ENCODE results near the gene DZIP1. TPM values are rescaled to one million over a fixed set of nuclear protein-coding genes. Genes with fewer than 3 reads are reported as not detected.
A peak's percentile ranks its signal among the peaks of the same experiment; 100 is the strongest.

Gene DZIP1
- total RNA-seq, 1 experiment from 2014 or later = 22.1 TPM

GRCh38 chr13:95541308-95541707 lies 103.2 kb downstream of the DZIP1 start:
- BruUV-seq (replicated peaks) = no TSS peak
- intact Hi-C loops (cut with micrococcal nuclease) = no loop called here
- Mint-ChIP-seq H3K36me3 (ENCODE audit: insufficient read depth, unreplicated experiment) (no peaks in the 10 kb centered on the region), H3K4me1 (ENCODE audit: insufficient read depth, unreplicated experiment) (peaks cover 13% of the 10 kb centered on the region), H3K27ac (ENCODE audit: low read depth, unreplicated experiment) (no peak overlapping the region), H3K27me3 (ENCODE audit: insufficient read depth, unreplicated experiment) (peaks cover 1% of the 10 kb centered on the region), H3K9me3 (ENCODE audit: unreplicated experiment) (no peaks in the 10 kb centered on the region), H3K4me3 (ENCODE audit: unreplicated experiment) (no peak overlapping the region)
- TF ChIP-seq CTCF (IDR thresholded peaks at IDR 0.05; ENCODE audit: unreplicated experiment) = no peak
- ChIA-PET POLR2A (interaction anchor here (1.0 kb wide), 2 partner anchors 8 to 13 kb away, joined by 3 read pairs; no protein-coding TSS in a partner anchor), CTCF (interaction anchor here (0.6 to 1.9 kb wide), 10 partner anchors 9 to 295 kb away, joined by 3 to 12 read pairs (median 4); no protein-coding TSS in a partner anchor)
- DNase-seq (ENCODE audit: unreplicated experiment) = no peak

GRCh38 chr13:95540888-95541287 lies 103.6 kb downstream of the DZIP1 start:
- TF ChIP-seq CTCF (IDR thresholded peaks at IDR 0.05; ENCODE audit: unreplicated experiment) = no peak
- no TSS peak for BruUV-seq (replicated peaks)
- no peak overlapping the region for H3K27ac Mint-ChIP-seq (ENCODE audit: low read depth, unreplicated experiment)
- H3K36me3 Mint-ChIP-seq (ENCODE audit: insufficient read depth, unreplicated experiment) = no peaks in the 10 kb centered on the region
- ChIA-PET CTCF (interaction anchor here (0.9 to 1.9 kb wide), 9 partner anchors 9 to 295 kb away, joined by 3 to 12 read pairs (median 5); no protein-coding TSS in a partner anchor), POLR2A (interaction anchor here (1.0 kb wide), 2 partner anchors 9 to 13 kb away, joined by 3 read pairs; no protein-coding TSS in a partner anchor)
- intact Hi-C loops (cut with micrococcal nuclease) = no loop called here
- H3K27me3 Mint-ChIP-seq (ENCODE audit: insufficient read depth, unreplicated experiment) = no peaks in the 10 kb centered on the region
- no peaks in the 10 kb centered on the region for H3K9me3 Mint-ChIP-seq (ENCODE audit: unreplicated experiment)
- H3K4me1 Mint-ChIP-seq (ENCODE audit: insufficient read depth, unreplicated experiment) = peaks cover 15% of the 10 kb centered on the region
- no peak for DNase-seq (ENCODE audit: unreplicated experiment)
- H3K4me3 Mint-ChIP-seq (ENCODE audit: unreplicated experiment) = no peak overlapping the region

- Mint-ChIP-seq H3K9me3 (ENCODE audit: unreplicated experiment) (no peaks in the 10 kb centered on the region), H3K4me3 (ENCODE audit: unreplicated experiment) (no peak overlapping the region), H3K36me3 (ENCODE audit: insufficient read depth, unreplicated experiment) (no peaks in the 10 kb centered on the region), H3K27ac (ENCODE audit: low read depth, unreplicated experiment) (no peak overlapping the region), H3K4me1 (ENCODE audit: insufficient read depth, unreplicated experiment) (peaks cover 30% of the 10 kb centered on the region), H3K27me3 (ENCODE audit: insufficient read depth, unreplicated experiment) (no peaks in the 10 kb centered on the region)
- POLR2A ChIA-PET = interaction anchor here (0.6 to 2.5 kb wide), 14 partner anchors 8 to 290 kb away, joined by 3 to 10 read pairs (median 3); partner anchors contain the start of genes DNAJC3 and DZIP1
- peak; percentile 68 for DNase-seq (ENCODE audit: unreplicated experiment)
- TF ChIP-seq CTCF (IDR thresholded peaks at IDR 0.05; ENCODE audit: unreplicated experiment) = peak; percentile 42
- CTCF ChIA-PET = interaction anchor here (0.5 to 4.3 kb wide), 71 partner anchors 9 to 539 kb away, joined by 3 to 56 read pairs (median 5); partner anchors contain the start of gene DZIP1
- intact Hi-C loops (cut with micrococcal nuclease) = loop anchor here (1.0 to 5.0 kb wide), 8 partner anchors 28 to 349 kb away; partner anchors contain the start of gene ABCC4
- no TSS peak for BruUV-seq (replicated peaks)
These were observed 107.8 kb downstream of the DZIP1 start for GRCh38 chr13:95536632-95537241.

GRCh38 chr13:95535243-95535642 lies 109.3 kb downstream of the DZIP1 start:
- TF ChIP-seq CTCF (IDR thresholded peaks at IDR 0.05; ENCODE audit: unreplicated experiment) = no peak
- DNase-seq (ENCODE audit: unreplicated experiment) = peak; percentile 100
- Mint-ChIP-seq H3K9me3 (ENCODE audit: unreplicated experiment) (no peaks in the 10 kb centered on the region), H3K4me3 (ENCODE audit: unreplicated experiment) (no peak overlapping the region), H3K36me3 (ENCODE audit: insufficient read depth, unreplicated experiment) (no peaks in the 10 kb centered on the region), H3K27ac (ENCODE audit: low read depth, unreplicated experiment) (peak overlapping the region; percentile 29), H3K27me3 (ENCODE audit: insufficient read depth, unreplicated experiment) (no peaks in the 10 kb centered on the region), H3K4me1 (ENCODE audit: insufficient read depth, unreplicated experiment) (peaks cover 33% of the 10 kb centered on the region)
- ChIA-PET POLR2A (interaction anchor here (0.6 to 2.5 kb wide), 9 partner anchors 8 to 141 kb away, joined by 3 to 10 read pairs (median 4); partner anchors contain the start of gene DNAJC3), CTCF (interaction anchor here (0.7 to 4.3 kb wide), 12 partner anchors 9 to 251 kb away, joined by 3 to 52 read pairs (median 16); no protein-coding TSS in a partner anchor)
- intact Hi-C loops (cut with micrococcal nuclease) = loop anchor here (1.0 to 5.0 kb wide), 2 partner anchors 41 to 348 kb away; no protein-coding TSS in a partner anchor
- no TSS peak for BruUV-seq (replicated peaks)
